Activated CD4-positive, alpha-beta memory T cell treated with anti-CD3 and anti-CD28 coated beads, Interleukin-2, amount 10 ng/mL, durations not matched to agents 7 days and 5 days (primary cell): ENCODE measurements around the gene GALNT2. TPM values are rescaled to one million over a fixed set of nuclear protein-coding genes. Genes with fewer than 3 reads are reported as not detected.

Experiments used
- CTCF ChIA-PET: fragments of 350-600 bp; sonication (Branson Sonifier 250); formaldehyde crosslinking; loops from one replicate; lab custom pipeline; 2021; ENCODE audit warnings: antibody characterized with exemption, inconsistent platforms; lab: Charles Lee
- POLR2A ChIA-PET: fragments of 350-600 bp; sonication (Branson Sonifier 250); formaldehyde crosslinking; loops from one replicate; lab custom pipeline; 2021; ENCODE audit warnings: antibody characterized with exemption; lab: Charles Lee
- DNase-seq: peaks from one replicate; pipeline ENCODE4 v3.0.0-alpha.2; 2020
- H3K27ac Mint-ChIP-seq: one replicate; pipeline ENCODE4 v1.8.0; 2021; ENCODE audit warnings: mild to moderate bottlenecking, mixed read lengths
- H3K27me3 Mint-ChIP-seq: one replicate; pipeline ENCODE4 v1.8.0; 2021; ENCODE audit warnings: mixed read lengths
- H3K36me3 Mint-ChIP-seq: one replicate; pipeline ENCODE4 v1.8.0; 2021; ENCODE audit warnings: low read depth, mixed read lengths
- H3K4me1 Mint-ChIP-seq: one replicate; pipeline ENCODE4 v1.8.0; 2021; ENCODE audit warnings: mixed read lengths
- H3K4me3 Mint-ChIP-seq: one replicate; pipeline ENCODE4 v1.8.0; 2021; ENCODE audit warnings: mild to moderate bottlenecking, mixed read lengths
- H3K9me3 Mint-ChIP-seq: one replicate; pipeline ENCODE4 v1.8.0; 2021; ENCODE audit warnings: mixed read lengths
- total RNA-seq, 2 experiments: library from RNA; stranded (reverse); gene quantifications; one replicate each; pipeline ENCODE4 v1.2.3, GENCODE V29; 2021

GALNT2 gene
- total RNA-seq, 2 experiments from 2014 or later, result 18.7 to 19.1 TPM

GRCh38 chr1:230321741-230322420 is 254.8 kb downstream of the GALNT2 start:
- ChIA-PET POLR2A (no interaction called here), CTCF (no interaction called here)
- no peak overlapping the region for H3K4me3 Mint-ChIP-seq
- peaks cover 5% of the 10 kb centered on the region for H3K27me3 Mint-ChIP-seq
- H3K4me1 Mint-ChIP-seq, result no peaks in the 10 kb centered on the region
- H3K9me3 Mint-ChIP-seq, result no peaks in the 10 kb centered on the region
- no peak overlapping the region for H3K27ac Mint-ChIP-seq
- no peak for DNase-seq
- no peaks in the 10 kb centered on the region for H3K36me3 Mint-ChIP-seq

DNA sequence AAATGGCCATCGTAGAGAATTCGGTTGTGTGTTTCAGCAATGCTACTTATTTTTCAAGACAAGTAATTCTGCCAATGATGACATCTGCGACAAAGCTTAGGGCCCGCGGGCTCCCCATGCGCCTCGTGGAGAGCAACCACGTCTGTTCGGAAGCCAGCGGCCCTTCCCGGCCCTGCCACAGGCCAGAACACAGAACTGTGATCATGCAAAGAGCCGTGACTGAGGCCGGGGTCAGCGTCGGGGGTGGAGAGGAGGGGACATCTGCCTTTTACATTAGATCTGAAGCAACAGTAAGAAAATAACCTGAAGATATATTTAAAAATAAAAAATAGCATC is 255.4 kb downstream of the GALNT2 start:
- peaks cover under 1% of the 10 kb centered on the region for H3K4me1 Mint-ChIP-seq
- DNase-seq, result no peak
- ChIA-PET POLR2A (no interaction called here), CTCF (no interaction called here)
- H3K27me3 Mint-ChIP-seq, result peaks cover 5% of the 10 kb centered on the region
- H3K27ac Mint-ChIP-seq, result no peak overlapping the region
- no peaks in the 10 kb centered on the region for H3K9me3 Mint-ChIP-seq
- no peak overlapping the region for H3K4me3 Mint-ChIP-seq
- no peaks in the 10 kb centered on the region for H3K36me3 Mint-ChIP-seq

DNA sequence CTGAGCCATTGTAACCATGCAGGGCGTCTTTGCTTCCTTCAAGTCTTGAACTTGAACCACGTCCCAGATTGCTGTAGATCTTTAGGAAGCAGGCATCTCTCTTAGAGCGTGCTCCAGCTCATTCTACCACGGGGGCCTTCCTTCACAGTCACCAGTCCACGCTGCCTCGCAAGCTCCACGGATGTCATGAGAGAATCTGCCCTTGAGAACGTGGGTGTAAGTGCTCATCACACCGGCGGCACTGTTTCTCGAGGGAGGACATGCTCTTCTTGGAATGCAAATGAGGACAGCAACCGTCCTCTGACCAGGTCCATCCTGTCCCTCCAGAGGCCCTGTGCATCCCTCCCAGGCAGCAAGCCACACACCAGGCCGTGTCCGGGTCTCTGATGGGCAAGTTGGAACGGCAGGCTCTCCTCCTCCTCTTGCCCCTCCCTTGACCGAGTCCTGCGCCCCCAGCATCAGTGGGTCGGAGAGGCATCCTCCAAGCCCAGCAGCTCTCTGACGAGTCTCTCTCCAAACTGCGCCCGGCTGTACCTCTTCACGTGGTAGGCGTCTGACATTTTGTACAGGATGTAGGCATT is 256.0 kb downstream of the GALNT2 start:
- H3K4me3 Mint-ChIP-seq, result no peak overlapping the region
- H3K27me3 Mint-ChIP-seq, result peaks cover 3% of the 10 kb centered on the region
- H3K36me3 Mint-ChIP-seq, result no peaks in the 10 kb centered on the region
- H3K27ac Mint-ChIP-seq, result no peak overlapping the region
- ChIA-PET CTCF (no interaction called here), POLR2A (no interaction called here)
- no peak for DNase-seq
- peaks cover 7% of the 10 kb centered on the region for H3K4me1 Mint-ChIP-seq
- no peaks in the 10 kb centered on the region for H3K9me3 Mint-ChIP-seq

DNA sequence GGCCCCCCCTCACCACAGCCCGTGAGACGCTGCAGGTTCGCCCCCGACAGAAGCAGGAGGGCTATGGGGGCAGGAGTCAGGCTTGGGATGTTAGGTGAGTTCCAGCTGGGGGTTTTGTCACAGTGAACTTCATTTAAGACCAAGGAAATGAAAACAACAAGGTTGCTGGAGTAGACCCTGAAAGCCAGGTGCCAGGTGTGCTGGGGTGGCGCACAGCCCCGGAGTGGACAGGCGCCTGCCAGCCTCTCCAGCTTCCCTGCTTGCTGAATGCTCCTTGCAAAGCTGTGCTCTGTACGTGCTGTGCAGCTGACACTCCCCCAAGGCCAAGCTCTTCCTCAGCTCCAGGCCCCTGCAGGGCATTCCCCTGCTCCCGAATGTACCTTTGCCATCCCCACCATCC is 256.6 kb downstream of the GALNT2 start:
- Mint-ChIP-seq H3K4me1 (peaks cover 13% of the 10 kb centered on the region), H3K27me3 (peaks cover 3% of the 10 kb centered on the region), H3K36me3 (no peaks in the 10 kb centered on the region), H3K4me3 (no peak overlapping the region), H3K9me3 (no peaks in the 10 kb centered on the region), H3K27ac (no peak overlapping the region)
- POLR2A ChIA-PET, result no interaction called here
- CTCF ChIA-PET, result no interaction called here
- DNase-seq, result no peak

GRCh38 chr1:230326971-230327891 is 260.2 kb downstream of the GALNT2 start:
- DNase-seq, result no peak
- CTCF ChIA-PET, result interaction anchor here (1.1 kb wide), 1 partner anchor 255 kb away, joined by 3 read pairs; no protein-coding TSS in a partner anchor
- H3K4me1 Mint-ChIP-seq, result peaks cover 13% of the 10 kb centered on the region
- POLR2A ChIA-PET, result no interaction called here
- H3K4me3 Mint-ChIP-seq, result no peak overlapping the region
- H3K36me3 Mint-ChIP-seq, result no peaks in the 10 kb centered on the region
- H3K9me3 Mint-ChIP-seq, result no peaks in the 10 kb centered on the region
- H3K27me3 Mint-ChIP-seq, result no peaks in the 10 kb centered on the region
- no peak overlapping the region for H3K27ac Mint-ChIP-seq

GRCh38 chr1:230327892-230328284 is 260.9 kb downstream of the GALNT2 start:
- no peaks in the 10 kb centered on the region for H3K36me3 Mint-ChIP-seq
- H3K4me3 Mint-ChIP-seq, result no peak overlapping the region
- ChIA-PET CTCF (interaction anchor here (1.1 kb wide), 1 partner anchor 254 kb away, joined by 3 read pairs; no protein-coding TSS in a partner anchor), POLR2A (no interaction called here)
- H3K27me3 Mint-ChIP-seq, result no peaks in the 10 kb centered on the region
- no peak overlapping the region for H3K27ac Mint-ChIP-seq
- H3K9me3 Mint-ChIP-seq, result no peaks in the 10 kb centered on the region
- DNase-seq, result peak; percentile 56
- peaks cover 13% of the 10 kb centered on the region for H3K4me1 Mint-ChIP-seq

GRCh38 chr1:230328342-230329015 is 261.4 kb downstream of the GALNT2 start:
- Mint-ChIP-seq H3K27me3 (no peaks in the 10 kb centered on the region), H3K4me3 (no peak overlapping the region), H3K36me3 (no peaks in the 10 kb centered on the region), H3K27ac (no peak overlapping the region), H3K9me3 (no peaks in the 10 kb centered on the region), H3K4me1 (peaks cover 13% of the 10 kb centered on the region)
- ChIA-PET POLR2A (no interaction called here), CTCF (interaction anchor here (1.1 kb wide), 1 partner anchor 253 kb away, joined by 3 read pairs; no protein-coding TSS in a partner anchor)
- DNase-seq, result no peak

DNA sequence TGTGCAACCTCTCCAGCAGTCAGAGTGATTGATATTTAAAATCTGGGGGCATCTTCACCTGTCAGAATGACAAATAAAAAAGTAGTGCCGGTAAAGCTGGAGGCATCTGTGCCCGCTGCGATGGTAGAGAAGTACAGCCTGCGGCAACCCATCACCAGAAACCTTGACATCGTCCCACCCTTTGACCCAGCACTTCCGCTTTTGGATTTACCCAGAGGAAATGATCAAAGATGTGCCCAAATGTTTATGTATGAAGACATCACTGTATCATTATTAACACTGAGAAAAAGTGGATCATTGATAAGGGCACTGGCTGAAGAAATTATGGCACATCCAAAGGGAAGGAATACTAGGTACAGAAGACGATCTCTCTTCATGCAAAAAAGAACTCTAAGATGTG is 263.1 kb downstream of the GALNT2 start:
- H3K27me3 Mint-ChIP-seq, result no peaks in the 10 kb centered on the region
- no peak overlapping the region for H3K4me3 Mint-ChIP-seq
- POLR2A ChIA-PET, result no interaction called here
- H3K4me1 Mint-ChIP-seq, result peaks cover 13% of the 10 kb centered on the region
- no peak for DNase-seq
- H3K36me3 Mint-ChIP-seq, result no peaks in the 10 kb centered on the region
- no peaks in the 10 kb centered on the region for H3K9me3 Mint-ChIP-seq
- no peak overlapping the region for H3K27ac Mint-ChIP-seq
- CTCF ChIA-PET, result no interaction called here
